Psoas muscle (tissue), 8 donors: ENCODE results near the gene LIN7B. TPM values are rescaled to one million over a fixed set of nuclear protein-coding genes. Genes with fewer than 3 reads are reported as not detected.

Experiments
- ATAC-seq, 4 donors: fragments of 200-7000 bp; cut with Tn5 transposase; one replicate each; pipeline ENCODE4 v1.9.1; 2020; ENCODE audit warnings: moderate library complexity in 3 of 4, mild to moderate bottlenecking in 2 of 4
- DNase-seq, 2 donors: peaks; one replicate each; pipeline ENCODE4 v3.0.0-alpha.2; 2020
- H3K27ac ChIP-seq: fragments of 200-600 bp; one replicate; pipeline ENCODE4 v1.8.0; 2022
- H3K27me3 ChIP-seq, 3 donors: fragments of 200-600 bp in 1 of 3; one replicate each; pipeline versions ENCODE4 v1.6.1 to v1.8.0; 2013 to 2022; ENCODE audit warnings: low read length in 2 of 3, mild to moderate bottlenecking in 2 of 3, moderate library complexity in 1 of 3; ENCODE audit not compliant: insufficient read depth in 3 of 3
- H3K36me3 ChIP-seq, 2 donors: fragments of 200-600 bp in 1 of 2; one replicate each; pipeline versions ENCODE4 v1.6.1 to v1.8.0; 2013 to 2022; ENCODE audit warnings: low read depth in 1 of 2, mild to moderate bottlenecking in 1 of 2, moderate library complexity in 1 of 2; ENCODE audit not compliant: insufficient read depth in 1 of 2
- H3K4me1 ChIP-seq: fragments of 200-600 bp; one replicate; pipeline ENCODE4 v1.8.0; 2022
- H3K4me3 ChIP-seq: fragments of 200-600 bp; one replicate; pipeline ENCODE4 v1.8.0; 2022; ENCODE audit warnings: mild to moderate bottlenecking
- H3K9me3 ChIP-seq: fragments of 200-600 bp; one replicate; pipeline ENCODE4 v1.8.0; 2022
- WGBS, 3 donors: extraction: QIAGEN DNeasy Blood & Tissue Kit; methylation state at CpG; one replicate each; pipeline versions ENCODE4 v1.1.6 to v1.1.7; 2013; 5-methylcytosine and 5-hydroxymethylcytosine counted together
- intact Hi-C, 2 donors: fragments of 100-400 bp; cut with DNase I; formaldehyde crosslinking; loops; one replicate each; pipeline versions ENCODE4 v1.11.0 to v1.14.2; 2022
- polyA plus RNA-seq, 3 donors: library from polyadenylated mRNA; stranded (reverse); fragments of 200-250 nt; gene quantifications; one replicate each; pipeline ENCODE4 v1.2.3, GENCODE V29; 2013
- total RNA-seq, 4 donors: library from RNA; stranded (reverse); fragmentation: NEBNext Ultra II Directional in 2 of 4; extraction: Animal tissue kit (Norgen Biotek cat#: 25700) in 2 of 4; gene quantifications; one replicate each; pipeline versions ENCODE4 v1.2.1 to v1.2.4, GENCODE V29; 2021 to 2023
- TF ChIP-seq, protein P1 (sequence below): fragments of 200-600 bp; IDR thresholded peaks from one replicate; pipeline ENCODE4 v1.8.0; 2022; ENCODE audit warnings: antibody characterized with exemption
- donor health status: healthy with polysubstance abuse.
- donor health status: DM: no; HTN: no; CAD: no; lungs with moderate emphysema.
- donor health status: Bipolar disorder and iron deficiency.
- donor health status: healthy.
- donor health status: DM: yes; HTN: yes; CAD: no.
- donor health status: DM: no; HTN: no; CAD: no.
- donor health status: DM: no; HTN: no; CAD: no.
- donor health status: DM: yes; HTN: yes; CAD: no.

LIN7B gene
- total and polyA plus RNA-seq, 7 donors, result 11.8 to 27.9 (median 17.0) TPM

DNA sequence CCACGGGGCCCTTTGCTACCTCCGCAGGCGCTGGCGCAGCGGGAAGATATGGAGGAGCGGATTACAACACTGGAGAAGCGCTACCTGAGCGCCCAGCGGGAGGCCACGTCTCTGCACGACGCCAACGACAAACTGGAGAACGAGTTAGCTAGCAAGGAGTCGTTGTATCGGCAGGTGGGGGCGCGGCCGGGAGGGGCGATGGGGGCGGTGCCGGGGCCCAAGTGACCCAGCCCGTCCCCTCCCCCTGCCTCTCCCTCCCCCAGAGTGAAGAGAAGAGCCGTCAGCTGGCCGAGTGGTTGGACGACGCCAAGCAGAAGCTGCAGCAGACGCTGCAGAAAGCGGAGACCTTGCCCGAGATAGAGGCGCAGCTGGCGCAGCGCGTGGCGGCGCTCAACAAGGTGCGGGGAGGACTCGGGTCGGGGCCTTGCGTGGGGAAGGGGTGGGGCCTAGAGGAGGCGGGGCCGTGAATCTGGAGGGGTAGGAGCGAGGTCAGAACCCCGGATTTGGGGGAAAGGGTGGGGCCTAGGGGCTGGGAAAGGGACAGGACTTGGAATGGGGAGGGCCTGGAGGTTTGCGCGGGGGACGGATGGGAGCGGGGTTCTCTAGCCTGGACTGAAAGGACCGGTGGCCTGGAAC is 18.9 kb downstream of the LIN7B start:
- Histone ChIP-seq H3K27me3 (no peaks in the 10 kb centered on the region), H3K27ac (no peak overlapping the region), H3K9me3 (no peaks in the 10 kb centered on the region), H3K36me3 (no peaks in the 10 kb centered on the region), H3K4me1 (peaks cover 22% of the 10 kb centered on the region), H3K4me3 (peak overlapping the region; percentile 52)
- TF ChIP-seq, protein P1, sequence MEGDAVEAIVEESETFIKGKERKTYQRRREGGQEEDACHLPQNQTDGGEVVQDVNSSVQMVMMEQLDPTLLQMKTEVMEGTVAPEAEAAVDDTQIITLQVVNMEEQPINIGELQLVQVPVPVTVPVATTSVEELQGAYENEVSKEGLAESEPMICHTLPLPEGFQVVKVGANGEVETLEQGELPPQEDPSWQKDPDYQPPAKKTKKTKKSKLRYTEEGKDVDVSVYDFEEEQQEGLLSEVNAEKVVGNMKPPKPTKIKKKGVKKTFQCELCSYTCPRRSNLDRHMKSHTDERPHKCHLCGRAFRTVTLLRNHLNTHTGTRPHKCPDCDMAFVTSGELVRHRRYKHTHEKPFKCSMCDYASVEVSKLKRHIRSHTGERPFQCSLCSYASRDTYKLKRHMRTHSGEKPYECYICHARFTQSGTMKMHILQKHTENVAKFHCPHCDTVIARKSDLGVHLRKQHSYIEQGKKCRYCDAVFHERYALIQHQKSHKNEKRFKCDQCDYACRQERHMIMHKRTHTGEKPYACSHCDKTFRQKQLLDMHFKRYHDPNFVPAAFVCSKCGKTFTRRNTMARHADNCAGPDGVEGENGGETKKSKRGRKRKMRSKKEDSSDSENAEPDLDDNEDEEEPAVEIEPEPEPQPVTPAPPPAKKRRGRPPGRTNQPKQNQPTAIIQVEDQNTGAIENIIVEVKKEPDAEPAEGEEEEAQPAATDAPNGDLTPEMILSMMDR, result no peak
- peak in 3 of 4 donors; percentile 2 to 17 (median 13) for ATAC-seq
- WGBS, 3 donors, result 18 to 24% (median 22%) methylated on average over 41 to 49 of the region's 49 CpGs
- intact Hi-C loops, result no loop called here
- peak in 1 of 2 donors; percentile 56 for DNase-seq

GRCh38 chr19:49133621-49134454 is 19.7 kb downstream of the LIN7B start:
- TF ChIP-seq, protein P1, result no peak
- DNase-seq (peak in 1 of 2 donors; percentile 69), ATAC-seq (peak; percentile 55 to 68 (median 64))
- Histone ChIP-seq H3K36me3 (no peaks in the 10 kb centered on the region), H3K4me1 (peaks cover 16% of the 10 kb centered on the region), H3K27ac (no peak overlapping the region), H3K4me3 (peak overlapping the region; percentile 52), H3K9me3 (no peaks in the 10 kb centered on the region), H3K27me3 (no peaks in the 10 kb centered on the region)
- intact Hi-C loops, result no loop called here
- 24 to 40% (median 24%) methylated on average over 42 of the region's 42 CpGs for WGBS, 3 donors

DNA sequence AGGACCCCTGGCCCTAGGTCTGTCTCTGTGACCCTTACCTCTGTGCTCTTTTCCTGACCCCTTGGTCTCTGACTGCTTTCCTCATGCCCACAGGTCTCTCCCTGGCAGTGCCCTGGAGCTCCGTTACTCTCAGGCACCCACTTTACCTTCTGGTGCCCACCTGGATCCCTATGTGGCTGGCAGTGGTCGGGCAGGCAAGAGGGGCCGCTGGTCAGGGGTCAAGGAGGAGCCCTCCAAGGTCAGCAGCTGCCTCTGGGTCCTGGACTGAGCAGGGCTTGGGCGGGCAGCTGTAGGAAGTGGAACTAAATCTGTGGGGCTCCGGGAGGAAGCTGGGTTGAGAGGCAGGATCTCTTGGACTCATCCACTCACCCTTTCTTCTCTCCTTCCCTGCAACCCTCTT is 21.5 kb downstream of the LIN7B start:
- 80 to 85% (median 85%) methylated on average over 5 of the region's 5 CpGs for WGBS, 3 donors
- no peak overlapping the region for H3K27ac ChIP-seq
- DNase-seq (no peak), ATAC-seq (no peak)
- H3K27me3 ChIP-seq, result no peaks in the 10 kb centered on the region
- no peaks in the 10 kb centered on the region for H3K9me3 ChIP-seq
- TF ChIP-seq, protein P1, result no peak
- intact Hi-C loops, result no loop called here
- no peaks in the 10 kb centered on the region for H3K36me3 ChIP-seq
- no peak overlapping the region for H3K4me3 ChIP-seq
- peaks cover 8% of the 10 kb centered on the region for H3K4me1 ChIP-seq

GRCh38 chr19:49136771-49137171 is 22.6 kb downstream of the LIN7B start:
- peaks cover 8% of the 10 kb centered on the region for H3K4me1 ChIP-seq
- no peak overlapping the region for H3K4me3 ChIP-seq
- ATAC-seq (peak in 3 of 4 donors; percentile 35 to 63 (median 62)), DNase-seq (no peak)
- no peaks in the 10 kb centered on the region for H3K27me3 ChIP-seq
- intact Hi-C loops, result no loop called here
- TF ChIP-seq, protein P1, result no peak
- 34 to 44% (median 39%) methylated on average over 9 to 10 of the region's 10 CpGs for WGBS, 3 donors
- no peaks in the 10 kb centered on the region for H3K9me3 ChIP-seq
- no peaks in the 10 kb centered on the region for H3K36me3 ChIP-seq
- H3K27ac ChIP-seq, result no peak overlapping the region
